ENCODE results near the gene HIP1.
"Not testable (repeated sequence)": the region's sequence is repeated elsewhere in the genome, so short reads cannot be mapped to it uniquely, and the experiment has no call there.

DNA sequence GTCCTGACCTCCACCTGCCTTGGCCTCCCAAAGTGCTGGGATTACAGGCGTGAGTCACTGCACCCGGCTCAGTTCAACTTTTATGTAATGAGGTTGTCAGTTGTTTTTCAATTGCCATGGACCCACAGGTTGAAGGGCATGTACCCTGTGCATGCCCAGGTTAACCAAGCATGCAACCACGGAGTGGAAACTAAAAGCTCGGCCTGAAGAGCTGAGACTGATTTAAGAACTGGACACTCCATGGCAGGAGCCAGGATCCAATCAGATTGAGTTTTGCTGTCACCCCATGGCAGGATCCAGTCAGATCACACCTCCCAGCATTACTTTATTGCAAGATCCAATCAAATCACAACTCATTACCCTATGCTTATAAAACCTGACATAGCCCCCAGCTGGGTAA, 229.7 kb downstream of the HIP1 start:
- TF ChIP-seq, protein P1, sequence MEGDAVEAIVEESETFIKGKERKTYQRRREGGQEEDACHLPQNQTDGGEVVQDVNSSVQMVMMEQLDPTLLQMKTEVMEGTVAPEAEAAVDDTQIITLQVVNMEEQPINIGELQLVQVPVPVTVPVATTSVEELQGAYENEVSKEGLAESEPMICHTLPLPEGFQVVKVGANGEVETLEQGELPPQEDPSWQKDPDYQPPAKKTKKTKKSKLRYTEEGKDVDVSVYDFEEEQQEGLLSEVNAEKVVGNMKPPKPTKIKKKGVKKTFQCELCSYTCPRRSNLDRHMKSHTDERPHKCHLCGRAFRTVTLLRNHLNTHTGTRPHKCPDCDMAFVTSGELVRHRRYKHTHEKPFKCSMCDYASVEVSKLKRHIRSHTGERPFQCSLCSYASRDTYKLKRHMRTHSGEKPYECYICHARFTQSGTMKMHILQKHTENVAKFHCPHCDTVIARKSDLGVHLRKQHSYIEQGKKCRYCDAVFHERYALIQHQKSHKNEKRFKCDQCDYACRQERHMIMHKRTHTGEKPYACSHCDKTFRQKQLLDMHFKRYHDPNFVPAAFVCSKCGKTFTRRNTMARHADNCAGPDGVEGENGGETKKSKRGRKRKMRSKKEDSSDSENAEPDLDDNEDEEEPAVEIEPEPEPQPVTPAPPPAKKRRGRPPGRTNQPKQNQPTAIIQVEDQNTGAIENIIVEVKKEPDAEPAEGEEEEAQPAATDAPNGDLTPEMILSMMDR (IDR thresholded peaks at IDR 0.05) = not testable (repeated sequence)
- TF ChIP-seq POLR2AphosphoS5, POLR2A (IDR thresholded peaks at IDR 0.05): not testable (repeated sequence)

All from sigmoid colon (tissue), 4 donors.